HepG2 (cell line): ENCODE data around the gene OSER1. TPM values are rescaled to one million over a fixed set of nuclear protein-coding genes. Genes with fewer than 3 reads are reported as not detected.

Experiments used
- ARID5B ChIP-seq: IDR thresholded peaks from 2 replicates; pipeline ENCODE4 v1.4.0; 2020; ENCODE audit warnings: mild to moderate bottlenecking, missing genetic modification reagents
- ATF2 ChIP-seq: sonication (generic); formaldehyde crosslinking; IDR thresholded peaks from 2 replicates; pipeline ENCODE4 v1.4.0; 2020; ENCODE audit warnings: missing genetic modification reagents
- CBX2 ChIP-seq, 2 experiments: fragments of 200-600 bp in 1 of 2; sonication (generic); formaldehyde crosslinking in 1 of 2; IDR thresholded peaks; 2 replicates each; pipeline versions ENCODE4 v1.7.0 to v1.8.1; 2018 to 2022; ENCODE audit warnings: low read depth in 2 of 2, low read length in 1 of 2, mild to moderate bottlenecking in 1 of 2, missing genetic modification reagents in 1 of 2
- EP300 ChIP-seq, 3 experiments: sonication (generic) in 1 of 3; formaldehyde crosslinking in 1 of 3; IDR thresholded peaks; 2 replicates each; pipeline versions ENCODE4 v1.5.1 to v1.6.1; 2011 to 2020; ENCODE audit warnings: low read depth in 2 of 3, low read length in 2 of 3, borderline replicate concordance in 1 of 3, improper control_type of control experiment in 1 of 3, mild to moderate bottlenecking in 1 of 3, missing genetic modification reagents in 1 of 3, moderate library complexity in 1 of 3
- EZH2 ChIP-seq: conservative IDR thresholded peaks from 2 replicates; pipeline ENCODE4 v1.6.1; 2012; ENCODE audit warnings: mild to moderate bottlenecking, low read depth, low read length, moderate library complexity
- HES4 ChIP-seq: sonication (generic); formaldehyde crosslinking; IDR thresholded peaks from 2 replicates; pipeline ENCODE4 v1.9.0; 2021; ENCODE audit warnings: mild to moderate bottlenecking, missing genetic modification reagents, borderline replicate concordance
- KAT7 ChIP-seq: IDR thresholded peaks from 2 replicates; pipeline ENCODE4 v1.6.1; 2018; ENCODE audit warnings: borderline replicate concordance, missing compliant biosample characterization
- NFIC ChIP-seq: IDR thresholded peaks from 2 replicates; pipeline ENCODE4 v1.6.1; 2012; ENCODE audit warnings: mild to moderate bottlenecking, low read length, inconsistent platforms
- RAD21 ChIP-seq: fragments of 450-650 bp; formaldehyde crosslinking; IDR thresholded peaks from 2 replicates; pipeline ENCODE4 v1.5.0; 2020; ENCODE audit warnings: mild to moderate bottlenecking
- RBFOX2 ChIP-seq: fragments of 200-400 bp; formaldehyde crosslinking; IDR thresholded peaks from 2 replicates; pipeline ENCODE4 v1.6.1; 2017; ENCODE audit warnings: low read depth, mild to moderate bottlenecking, low read length
- RORA ChIP-seq: sonication (generic); formaldehyde crosslinking; IDR thresholded peaks from 2 replicates; pipeline ENCODE4 v1.5.0; 2020; ENCODE audit warnings: mild to moderate bottlenecking, missing genetic modification reagents, moderate library complexity
- SMARCE1 ChIP-seq: fragments of 450-650 bp; IDR thresholded peaks from 2 replicates; pipeline ENCODE4 v1.6.1; 2017; ENCODE audit warnings: borderline replicate concordance
- TBL1XR1 ChIP-seq: fragments of 150-350 bp; IDR thresholded peaks from 2 replicates; pipeline ENCODE4 v1.6.1; 2014; ENCODE audit warnings: borderline replicate concordance, low read length; ENCODE audit not compliant: partially characterized antibody
- TRIM22 ChIP-seq: fragments of 450-650 bp; IDR thresholded peaks from 2 replicates; pipeline ENCODE4 v1.6.1; 2017
- ZBTB46 ChIP-seq: sonication (generic); formaldehyde crosslinking; IDR thresholded peaks from 2 replicates; pipeline ENCODE4 v1.4.0; 2020; ENCODE audit warnings: mild to moderate bottlenecking, missing genetic modification reagents, borderline replicate concordance
- ZMYM4 ChIP-seq: sonication (generic); formaldehyde crosslinking; IDR thresholded peaks from 2 replicates; pipeline ENCODE4 v1.8.1; 2023; ENCODE audit warnings: mild to moderate bottlenecking, missing genetic modification reagents
- ZNF232 ChIP-seq: sonication (generic); formaldehyde crosslinking; IDR thresholded peaks from 2 replicates; pipeline ENCODE4 v1.4.0; 2020; ENCODE audit warnings: missing genetic modification reagents, borderline replicate concordance
- ZNF713 ChIP-seq: sonication (generic); formaldehyde crosslinking; IDR thresholded peaks from 2 replicates; pipeline ENCODE4 v1.4.0; 2020; ENCODE audit warnings: mild to moderate bottlenecking, missing genetic modification reagents
- ZNF790 ChIP-seq: sonication (generic); formaldehyde crosslinking; IDR thresholded peaks from 2 replicates; pipeline ENCODE4 v1.8.0; 2022; ENCODE audit warnings: missing genetic modification reagents, mild to moderate bottlenecking, borderline replicate concordance
- polyA plus RNA-seq, 8 experiments: library from polyadenylated mRNA; depleted of rRNA in 3 of 8; stranded (reverse) in 7 of 8; unstranded in 1 of 8; fragments of >200 nt; fragmentation: Illumina TruSeq in 4 of 8; extraction: Trizol in 4 of 8; gene quantifications; 2 replicates each; pipeline versions ENCODE4 v1.2.1 to v1.2.3, GENCODE V29; 2011 to 2016; ENCODE audit warnings: low read depth in 4 of 8, missing spikeins in 1 of 8, mixed read lengths in 1 of 8; ENCODE audit not compliant: insufficient read depth in 1 of 8
- total RNA-seq, 5 experiments: library from RNA; depleted of rRNA; stranded (reverse); fragments of >200 nt; fragmentation: Illumina TruSeq; extraction: Trizol; gene quantifications; 2 replicates each; pipeline ENCODE4 v1.2.3, GENCODE V29; 2016; ENCODE audit warnings: low read depth in 1 of 5

OSER1 gene
- total and polyA plus RNA-seq, 2 of the 13 experiments (the other 11 are each of a cell fraction or from before 2014, with no cell fraction given): 71.2 to 71.5 TPM

GRCh38 chr20:44247586-44248409 is 37.2 kb upstream of the OSER1 start (continued):
- TF ChIP-seq TBL1XR1 (no peak), ZMYM4 (peak; percentile 84), SMARCE1 (no peak), ZNF232 (CRISPR knock-in tag) (peak; percentile 99), RBFOX2 (no peak), ZBTB46 (CRISPR knock-in tag) (peak; percentile 59; the same call in 1 of the 2 replicates), EZH2 (no peak), ATF2 (CRISPR knock-in tag) (peak; percentile 96), RORA (CRISPR knock-in tag) (no peak), CBX2 (IDR thresholded peaks at IDR 0.05; ENCODE audit: low read depth, low read length) (no peak), CBX2 (CRISPR knock-in tag; IDR thresholded peaks at IDR 0.05; ENCODE audit: low read depth) (no peak; the same call in 1 of the 2 replicates), ZNF713 (CRISPR knock-in tag) (no peak), EP300 (IDR thresholded peaks at IDR 0.05; ENCODE audit: low read depth in 2 of 2, low read length in 2 of 2) (peak in 1 of 2 experiments; percentile 64; a peak in 1 of 4 replicates), EP300 (CRISPR knock-in tag; IDR thresholded peaks at IDR 0.05; ENCODE audit: borderline replicate concordance) (peak; percentile 41; the same call in 1 of the 2 replicates), TRIM22 (no peak), KAT7 (CRISPR knock-in tag) (no peak), HES4 (CRISPR knock-in tag) (peak; percentile 99), RAD21 (CRISPR knock-in tag) (peak; percentile 95), ARID5B (CRISPR knock-in tag) (peak; percentile 83), ZNF790 (CRISPR knock-in tag) (peak; percentile 96; the same call in 1 of the 2 replicates), NFIC (no peak)
